GM12874 (cell line): ENCODE measurements around the gene RPEL1.

Experiments used
- CTCF ChIP-seq: IDR thresholded peaks from 2 replicates; pipeline ENCODE4 v1.5.1; 2011; ENCODE audit warnings: low read depth, mild to moderate bottlenecking, control low read depth, low read length, moderate library complexity; ENCODE audit not compliant: insufficient read depth

RPEL1 gene

GRCh38 chr10:103204353-103205255 is 41.1 kb upstream of the RPEL1 start:
- TF ChIP-seq CTCF: no peak

- no peak for TF ChIP-seq CTCF
These were observed 38.5 kb upstream of the RPEL1 start for GRCh38 chr10:103207141-103207540.

- TF ChIP-seq CTCF: no peak
These were observed 30.1 kb upstream of the RPEL1 start for GRCh38 chr10:103215601-103216000.

GRCh38 chr10:103224133-103224532 is 21.6 kb upstream of the RPEL1 start:
- no peak for TF ChIP-seq CTCF

GRCh38 chr10:103225939-103226338 is 19.7 kb upstream of the RPEL1 start:
- TF ChIP-seq CTCF: no peak

GRCh38 chr10:103227416-103227815 is 18.3 kb upstream of the RPEL1 start:
- TF ChIP-seq CTCF: no peak

- TF ChIP-seq CTCF: no peak
These were observed 14.6 kb upstream of the RPEL1 start for GRCh38 chr10:103231047-103231551.
